ENCODE data around the gene PLEKHG7. TPM values are rescaled to one million over a fixed set of nuclear protein-coding genes. Genes with fewer than 3 reads are reported as not detected.

Gene PLEKHG7
- total RNA-seq, 2 donors from 2014 or later, result not detected

- no peak overlapping the region for H3K27ac ChIP-seq
- no peak for TF ChIP-seq CTCF (IDR thresholded peaks at IDR 0.05)
Measured at GRCh38 chr12:92753976-92754885, 51.4 kb downstream of the PLEKHG7 start.

GRCh38 chr12:92756898-92757596 lies 54.3 kb downstream of the PLEKHG7 start:
- no peak overlapping the region for H3K4me3 ChIP-seq
- H3K36me3 ChIP-seq, result no peaks in the 10 kb centered on the region
- ATAC-seq (ENCODE audit: insufficient number of reproducible peaks, low FRiP score, low read depth), result no peak
- no peak overlapping the region for H3K27ac ChIP-seq
- H3K9me3 ChIP-seq, result no peaks in the 10 kb centered on the region
- no peak for TF ChIP-seq CTCF (IDR thresholded peaks at IDR 0.05)
- no peaks in the 10 kb centered on the region for H3K4me1 ChIP-seq (ENCODE audit: control insufficient read depth in 1 of 2, low read depth in 2 of 2)
- H3K27me3 ChIP-seq (replicated peaks; ENCODE audit: insufficient read depth), result no peaks in the 10 kb centered on the region
- DNase-seq (ENCODE audit: low spot score), result no peak

More at GRCh38 chr12:92753976-92754885, 51.4 kb downstream of the PLEKHG7 start:
- no peaks in the 10 kb centered on the region for H3K27me3 ChIP-seq (replicated peaks; ENCODE audit: insufficient read depth)
- DNase-seq (ENCODE audit: low spot score) (no peak), ATAC-seq (ENCODE audit: insufficient number of reproducible peaks, low FRiP score, low read depth) (no peak)
- no peak overlapping the region for H3K4me3 ChIP-seq
- H3K4me1 ChIP-seq (ENCODE audit: control insufficient read depth in 1 of 2, low read depth in 2 of 2), result no peaks in the 10 kb centered on the region
- H3K9me3 ChIP-seq, result no peaks in the 10 kb centered on the region
- no peaks in the 10 kb centered on the region for H3K36me3 ChIP-seq

GRCh38 chr12:92757597-92758121 lies 54.9 kb downstream of the PLEKHG7 start:
- Histone ChIP-seq H3K36me3 (no peaks in the 10 kb centered on the region), H3K27me3 (replicated peaks; ENCODE audit: insufficient read depth) (no peaks in the 10 kb centered on the region), H3K4me3 (no peak overlapping the region), H3K27ac (no peak overlapping the region), H3K9me3 (no peaks in the 10 kb centered on the region), H3K4me1 (ENCODE audit: control insufficient read depth in 1 of 2, low read depth in 2 of 2) (no peaks in the 10 kb centered on the region)
- no peak for TF ChIP-seq CTCF (IDR thresholded peaks at IDR 0.05)
- ATAC-seq (ENCODE audit: insufficient number of reproducible peaks, low FRiP score, low read depth), result no peak
- no peak for DNase-seq (ENCODE audit: low spot score)

GRCh38 chr12:92759634-92760268 lies 57.0 kb downstream of the PLEKHG7 start:
- no peak for TF ChIP-seq CTCF (IDR thresholded peaks at IDR 0.05)
- Histone ChIP-seq H3K36me3 (no peaks in the 10 kb centered on the region), H3K4me3 (no peak overlapping the region), H3K27me3 (replicated peaks; ENCODE audit: insufficient read depth) (no peaks in the 10 kb centered on the region), H3K9me3 (no peaks in the 10 kb centered on the region), H3K4me1 (ENCODE audit: control insufficient read depth in 1 of 2, low read depth in 2 of 2) (no peaks in the 10 kb centered on the region), H3K27ac (no peak overlapping the region)
- no peak for DNase-seq (ENCODE audit: low spot score)
- ATAC-seq (ENCODE audit: insufficient number of reproducible peaks, low FRiP score, low read depth), result no peak

GRCh38 chr12:92762773-92763172 lies 60.0 kb downstream of the PLEKHG7 start:
- no peak overlapping the region for H3K4me3 ChIP-seq
- H3K36me3 ChIP-seq, result no peaks in the 10 kb centered on the region
- peaks cover 3 to 12% of the 10 kb centered on the region in 2 donors for H3K4me1 ChIP-seq (ENCODE audit: control insufficient read depth in 1 of 2, low read depth in 2 of 2)
- H3K27me3 ChIP-seq (replicated peaks; ENCODE audit: insufficient read depth), result no peaks in the 10 kb centered on the region
- TF ChIP-seq CTCF (IDR thresholded peaks at IDR 0.05), result no peak
- ATAC-seq (ENCODE audit: insufficient number of reproducible peaks, low FRiP score, low read depth), result no peak
- no peak for DNase-seq (ENCODE audit: low spot score)
- H3K27ac ChIP-seq, result no peak overlapping the region
- H3K9me3 ChIP-seq, result no peaks in the 10 kb centered on the region

All from thoracic aorta (tissue), 2 donors.